Duodenal mucosa (tissue), 2 donors: ENCODE results near the gene UBR3.
"Not testable (repeated sequence)": the region's sequence is repeated elsewhere in the genome, so short reads cannot be mapped to it uniquely, and the experiment has no call there.

Experiments
- H3K27ac ChIP-seq: one replicate; pipeline ENCODE4 v1.7.0; 2013; ENCODE audit warnings: low read depth, low read length
- H3K27me3 ChIP-seq, 2 donors: one replicate each; pipeline ENCODE4 v1.7.0; 2013; ENCODE audit warnings: low read length in 2 of 2, control low read depth in 1 of 2; ENCODE audit not compliant: insufficient read depth in 2 of 2, control insufficient read depth in 1 of 2
- H3K36me3 ChIP-seq, 2 donors: one replicate each; pipeline ENCODE4 v1.7.0; 2013; ENCODE audit warnings: low read length in 2 of 2, control low read depth in 1 of 2; ENCODE audit not compliant: insufficient read depth in 2 of 2, control insufficient read depth in 1 of 2
- H3K4me1 ChIP-seq, 2 donors: one replicate each; pipeline ENCODE4 v1.7.0; 2013; ENCODE audit warnings: low read length in 2 of 2, control low read depth in 1 of 2; ENCODE audit not compliant: insufficient read depth in 2 of 2, control insufficient read depth in 1 of 2
- H3K4me3 ChIP-seq, 2 donors: one replicate each; pipeline ENCODE4 v1.7.0; 2013; ENCODE audit warnings: low read length in 2 of 2, low read depth in 1 of 2
- H3K9ac ChIP-seq, 2 donors: one replicate each; pipeline ENCODE4 v1.7.0; 2013; ENCODE audit warnings: low read length in 2 of 2, low read depth in 1 of 2
- H3K9me3 ChIP-seq, 2 donors: one replicate each; pipeline ENCODE4 v1.7.0; 2013; ENCODE audit warnings: low read length in 2 of 2, control low read depth in 1 of 2; ENCODE audit not compliant: control insufficient read depth in 1 of 2

UBR3 gene

DNA sequence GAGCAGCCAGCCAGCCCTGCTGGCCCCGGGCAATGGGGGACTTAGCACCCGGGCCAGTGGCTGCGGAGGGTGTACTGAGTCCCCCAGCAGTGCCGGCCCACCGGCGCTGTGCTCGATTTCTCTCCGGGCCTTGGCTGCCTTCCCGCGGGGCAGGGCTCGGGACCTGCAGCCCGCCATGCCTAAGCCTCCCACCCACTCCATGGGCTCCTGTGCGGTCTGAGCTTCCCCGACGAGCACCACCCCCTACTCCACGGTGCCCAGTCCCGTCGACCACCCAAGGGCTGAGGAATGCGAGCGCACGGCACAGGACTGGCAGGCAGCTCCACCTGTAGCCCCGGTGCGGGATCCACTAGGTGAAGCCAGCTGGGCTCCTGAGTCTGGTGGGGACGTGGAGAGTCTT lies 14.4 kb downstream of the UBR3 start:
- not testable (repeated sequence) for H3K27me3 ChIP-seq, H3K27ac ChIP-seq, H3K9me3 ChIP-seq, H3K4me3 ChIP-seq, H3K9ac ChIP-seq, H3K36me3 ChIP-seq
- H3K4me1 ChIP-seq: peaks cover 7 to 10% of the 10 kb centered on the region in 2 donors

DNA sequence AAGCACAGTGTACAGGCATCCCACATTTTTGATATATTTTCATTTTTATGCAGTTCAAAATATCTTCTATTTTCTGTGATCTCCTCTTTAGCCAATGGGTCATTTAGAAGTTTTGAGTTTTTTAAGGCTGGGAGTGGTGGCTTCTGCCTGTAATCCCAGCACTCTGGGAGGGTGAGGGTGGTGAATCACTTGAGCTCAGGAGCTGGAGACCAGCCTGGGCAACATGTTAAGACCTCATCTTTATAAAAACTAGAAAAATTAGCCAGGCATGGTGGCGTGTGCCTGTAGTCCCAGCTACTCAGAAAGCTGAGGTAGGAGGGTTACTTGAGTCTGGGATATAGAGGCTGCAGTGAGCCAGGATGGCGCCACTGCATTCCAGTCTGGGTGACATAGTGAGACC lies 17.8 kb downstream of the UBR3 start:
- no peak overlapping the region for H3K27ac ChIP-seq
- H3K36me3 ChIP-seq: peaks cover 0 to 6% of the 10 kb centered on the region in 2 donors
- peaks cover 7 to 9% of the 10 kb centered on the region in 2 donors for H3K4me1 ChIP-seq
- no peaks in the 10 kb centered on the region for H3K27me3 ChIP-seq
- H3K4me3 ChIP-seq: no peak overlapping the region
- H3K9me3 ChIP-seq: peaks cover 0 to 2% of the 10 kb centered on the region in 2 donors
- H3K9ac ChIP-seq: no peak overlapping the region

DNA sequence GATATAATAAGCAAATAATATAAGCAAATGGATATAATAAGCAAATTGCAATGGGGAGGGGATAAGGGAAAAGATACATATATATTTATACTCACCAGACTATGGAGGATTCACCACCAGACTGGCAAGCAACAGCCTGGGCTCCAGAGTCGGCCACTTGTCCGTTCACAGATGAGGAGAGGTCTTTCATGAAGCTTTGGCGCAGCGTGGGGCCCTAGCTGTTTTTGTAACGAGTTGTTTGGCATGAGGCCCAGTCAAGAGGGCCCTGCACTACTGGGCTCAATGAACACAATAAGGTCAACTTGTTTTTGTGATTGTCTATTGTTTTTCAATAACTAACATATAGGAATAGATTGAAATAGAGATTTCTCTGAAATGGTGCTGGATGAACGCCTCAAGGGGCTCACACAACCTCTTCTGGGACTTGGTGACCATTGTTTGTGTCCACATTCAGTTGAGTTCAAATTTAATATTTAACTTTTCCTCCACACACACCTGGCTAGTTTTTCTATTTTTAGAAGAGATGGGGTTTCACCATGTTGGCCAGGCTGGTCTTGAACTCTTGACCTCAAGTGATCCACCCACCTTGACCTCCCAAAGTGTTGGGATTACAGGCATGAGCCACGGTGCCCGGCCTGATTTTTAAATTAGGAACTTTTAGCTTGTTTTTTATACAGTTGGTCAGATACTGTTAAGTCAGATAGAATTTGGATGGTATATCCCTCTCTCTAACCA lies 21.9 kb downstream of the UBR3 start:
- H3K4me1 ChIP-seq, H3K4me3 ChIP-seq, H3K27me3 ChIP-seq, H3K9me3 ChIP-seq, H3K9ac ChIP-seq, H3K36me3 ChIP-seq, H3K27ac ChIP-seq: not testable (repeated sequence)

DNA sequence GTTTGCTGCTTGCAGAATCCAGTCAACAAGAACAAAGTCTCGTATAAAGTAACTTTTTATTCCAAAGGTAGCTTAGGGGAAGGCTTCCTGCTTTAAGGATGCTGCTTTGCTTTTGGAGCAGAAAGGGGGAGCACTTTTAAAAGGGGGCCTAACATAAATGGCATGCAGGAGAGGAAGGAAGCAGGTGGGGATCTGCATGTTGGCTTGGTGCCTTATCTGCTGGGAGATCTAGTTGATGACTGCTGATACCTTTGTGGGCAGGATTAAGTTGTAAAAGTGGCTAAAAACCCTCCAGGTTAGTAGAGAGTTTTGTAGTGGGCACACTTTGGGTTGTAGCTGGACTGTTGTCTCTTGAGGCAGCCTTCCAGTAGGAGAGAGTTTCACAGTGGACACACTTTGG lies 22.5 kb downstream of the UBR3 start:
- no peaks in the 10 kb centered on the region for H3K4me1 ChIP-seq
- no peak overlapping the region for H3K9ac ChIP-seq
- no peak overlapping the region for H3K4me3 ChIP-seq
- H3K9me3 ChIP-seq: peaks cover 0 to 2% of the 10 kb centered on the region in 2 donors
- H3K27ac ChIP-seq: no peak overlapping the region
- H3K36me3 ChIP-seq: no peaks in the 10 kb centered on the region
- H3K27me3 ChIP-seq: no peaks in the 10 kb centered on the region

DNA sequence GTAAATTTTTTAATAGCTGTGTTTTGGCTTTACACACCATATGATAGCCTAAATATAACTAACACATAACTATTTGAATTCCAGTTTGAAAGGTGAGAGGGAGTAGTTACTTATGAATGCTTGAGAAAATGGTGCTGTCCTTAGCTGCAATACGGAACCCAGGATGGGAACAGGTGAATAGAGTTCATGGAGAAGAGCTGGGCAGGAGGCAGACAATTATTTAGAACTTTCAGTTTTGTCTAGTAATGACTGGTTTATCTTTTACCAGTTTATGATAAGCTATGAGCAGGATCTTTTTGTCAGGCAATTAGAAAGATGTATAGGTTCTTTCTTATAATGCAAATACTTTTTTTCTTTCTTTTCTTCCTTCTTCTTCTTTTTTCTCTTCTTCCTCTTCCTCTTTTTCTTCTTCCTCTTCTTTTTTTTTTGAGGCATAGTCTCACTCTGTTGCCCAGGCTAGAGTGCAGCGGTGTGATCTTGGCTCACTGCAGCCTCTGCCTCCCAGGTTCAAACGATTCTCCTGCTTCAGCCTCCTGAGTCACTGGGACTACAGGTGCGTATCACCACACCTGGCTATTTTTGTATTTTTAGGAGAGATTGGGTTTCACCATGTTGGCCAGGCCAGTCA lies 25.9 kb downstream of the UBR3 start:
- Histone ChIP-seq H3K27ac (no peak overlapping the region), H3K27me3 (no peaks in the 10 kb centered on the region), H3K4me3 (no peak overlapping the region), H3K36me3 (no peaks in the 10 kb centered on the region), H3K9ac (no peak overlapping the region), H3K4me1 (no peaks in the 10 kb centered on the region), H3K9me3 (peaks cover 0 to 2% of the 10 kb centered on the region in 2 donors)

DNA sequence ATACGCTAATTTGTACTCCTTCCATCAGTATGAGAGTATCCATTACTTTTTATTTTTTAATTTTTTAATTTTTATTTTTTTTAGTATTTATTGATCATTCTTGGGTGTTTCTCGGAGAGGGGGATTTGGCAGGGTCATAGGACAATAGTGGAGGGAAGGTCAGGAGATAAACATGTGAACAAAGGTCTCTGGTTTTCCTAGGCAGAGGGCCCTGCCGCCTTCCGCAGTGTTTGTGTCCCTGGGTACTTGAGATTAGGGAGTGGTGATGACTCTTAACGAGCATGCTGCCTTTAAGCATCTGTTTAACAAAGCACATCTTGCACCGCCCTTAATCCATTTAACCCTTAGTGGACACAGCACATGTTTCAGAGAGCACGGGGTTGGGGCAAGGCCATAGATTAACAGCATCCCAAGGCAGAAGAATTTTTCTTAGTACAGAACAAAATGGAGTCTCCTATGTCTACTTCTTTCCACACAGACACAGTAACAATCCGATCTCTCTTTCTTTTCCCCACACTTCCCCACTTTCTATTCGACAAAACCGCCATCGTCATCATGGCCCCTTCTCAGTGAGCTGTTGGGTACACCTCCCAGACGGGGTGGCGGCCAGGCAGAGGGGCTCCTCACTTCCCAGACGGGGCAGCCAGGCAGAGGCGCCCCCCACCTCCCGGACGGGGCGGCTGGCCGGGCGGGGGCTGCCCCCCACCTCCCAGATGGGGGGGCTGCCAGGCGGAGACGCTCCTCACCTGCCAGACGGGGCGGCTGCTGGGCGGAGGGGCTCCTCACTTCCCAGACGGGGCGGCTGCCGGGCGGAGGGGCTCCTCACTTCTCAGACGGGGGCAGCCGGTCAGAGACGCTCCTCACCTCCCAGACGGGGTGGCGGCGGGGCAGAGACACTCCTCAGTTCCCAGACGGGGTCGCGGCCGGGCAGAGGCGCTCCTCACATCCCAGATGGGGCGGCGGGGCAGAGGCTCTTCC lies 28.3 kb downstream of the UBR3 start:
- H3K36me3 ChIP-seq, H3K27ac ChIP-seq, H3K9me3 ChIP-seq, H3K4me1 ChIP-seq, H3K4me3 ChIP-seq, H3K27me3 ChIP-seq, H3K9ac ChIP-seq: not testable (repeated sequence)

DNA sequence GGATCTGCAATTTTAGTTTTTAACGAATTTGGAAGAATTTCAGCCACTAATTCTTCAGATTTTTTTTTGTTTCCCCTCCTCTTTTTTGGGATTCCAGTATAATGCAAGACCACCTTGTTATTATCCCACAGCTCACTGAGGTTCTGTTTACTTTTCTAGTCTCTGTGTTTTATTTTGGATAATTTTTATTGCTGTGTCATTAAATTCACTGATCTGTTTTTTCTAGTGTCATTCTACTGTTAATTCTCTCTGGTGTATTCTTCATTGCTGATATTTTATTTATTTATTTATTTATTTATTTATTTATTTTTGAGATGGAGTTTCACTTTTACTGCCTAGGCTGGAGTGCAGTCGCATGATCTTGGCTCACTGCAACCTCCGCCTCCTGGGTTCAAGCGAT lies 32.2 kb downstream of the UBR3 start:
- no peak overlapping the region for H3K4me3 ChIP-seq
- H3K4me1 ChIP-seq: no peaks in the 10 kb centered on the region
- no peaks in the 10 kb centered on the region for H3K27me3 ChIP-seq
- no peaks in the 10 kb centered on the region for H3K36me3 ChIP-seq
- H3K9ac ChIP-seq: no peak overlapping the region
- no peaks in the 10 kb centered on the region for H3K9me3 ChIP-seq
- no peak overlapping the region for H3K27ac ChIP-seq

DNA sequence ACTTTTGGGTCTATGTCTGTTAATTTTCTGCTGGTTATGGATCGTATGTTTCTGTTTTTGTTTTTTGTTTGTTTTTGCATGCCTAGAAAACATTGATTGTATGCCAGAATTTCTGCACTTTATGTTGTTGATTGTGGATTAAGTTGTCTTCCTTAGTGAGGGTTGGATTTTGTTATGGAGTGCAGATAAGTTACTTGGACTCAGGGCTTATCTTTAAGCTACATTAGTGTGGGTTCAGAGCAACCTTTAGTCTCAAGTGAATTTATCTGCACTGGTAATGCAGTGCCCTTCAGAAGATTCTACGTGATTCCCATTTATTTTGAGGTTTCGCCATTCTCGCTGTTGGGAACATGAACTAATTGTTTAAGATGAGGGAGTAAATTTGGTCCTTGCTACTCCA lies 32.9 kb downstream of the UBR3 start:
- no peaks in the 10 kb centered on the region for H3K27me3 ChIP-seq
- no peaks in the 10 kb centered on the region for H3K36me3 ChIP-seq
- H3K4me3 ChIP-seq: no peak overlapping the region
- H3K27ac ChIP-seq: no peak overlapping the region
- H3K9me3 ChIP-seq: no peaks in the 10 kb centered on the region
- no peaks in the 10 kb centered on the region for H3K4me1 ChIP-seq
- H3K9ac ChIP-seq: no peak overlapping the region

DNA sequence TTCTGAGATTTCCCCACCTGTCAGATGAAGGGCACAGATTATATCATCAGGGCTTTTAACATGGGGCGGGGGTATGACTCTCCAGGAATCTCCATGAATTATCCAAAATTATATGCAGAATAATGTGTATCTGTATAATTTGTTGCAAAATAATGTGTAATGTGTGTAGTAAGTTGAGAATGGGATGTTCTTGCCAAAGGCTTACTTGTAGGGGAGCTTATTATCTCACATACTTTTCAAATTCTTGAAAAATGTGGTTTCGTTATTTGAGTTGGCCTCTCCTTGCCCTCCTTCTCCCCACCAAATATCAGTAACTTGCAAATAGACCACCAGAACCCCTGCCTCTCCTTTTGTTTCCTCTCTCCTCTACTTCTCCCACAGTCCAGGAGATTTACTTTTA lies 35.6 kb downstream of the UBR3 start:
- Histone ChIP-seq H3K9ac (no peak overlapping the region), H3K27me3 (no peaks in the 10 kb centered on the region), H3K9me3 (no peaks in the 10 kb centered on the region), H3K27ac (no peak overlapping the region), H3K4me1 (peaks cover 0 to 3% of the 10 kb centered on the region in 2 donors), H3K36me3 (no peaks in the 10 kb centered on the region), H3K4me3 (no peak overlapping the region)

DNA sequence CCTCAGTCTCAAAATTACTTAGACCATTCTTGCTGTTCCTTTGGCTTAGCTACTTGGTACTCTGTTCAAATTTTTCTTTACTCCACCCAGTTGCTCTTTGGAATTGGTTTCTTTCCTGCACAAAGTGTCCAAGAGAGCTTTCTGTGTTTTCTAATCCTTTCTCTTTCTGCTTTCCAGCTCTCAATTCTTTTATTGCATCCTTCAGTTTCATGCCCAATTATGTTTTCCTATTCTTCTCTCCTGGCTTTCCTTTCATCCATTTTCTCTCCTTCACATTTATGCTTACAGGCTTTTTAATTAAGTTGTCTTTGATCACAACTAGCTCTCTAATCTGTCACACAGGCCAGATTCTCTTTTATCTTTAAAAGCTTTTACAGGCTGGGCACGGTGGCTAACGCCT lies 38.2 kb downstream of the UBR3 start:
- Histone ChIP-seq H3K36me3 (no peaks in the 10 kb centered on the region), H3K9ac (no peak overlapping the region), H3K27me3 (no peaks in the 10 kb centered on the region), H3K4me1 (peaks cover 0 to 3% of the 10 kb centered on the region in 2 donors), H3K27ac (no peak overlapping the region), H3K4me3 (no peak overlapping the region), H3K9me3 (no peaks in the 10 kb centered on the region)
